GM19467 (cell line): Measurements from ENCODE around the gene SUMF2.
"Not testable (repeated sequence)": the region's sequence is repeated elsewhere in the genome, so short reads cannot be mapped to it uniquely, and the experiment has no call there.

Source experiments
- ATAC-seq: cut with Tn5 transposase; IDR thresholded peaks from one replicate; pipeline ENCODE4 v1.9.1; 2021; ENCODE audit warnings: mild to moderate bottlenecking, moderate library complexity; ENCODE audit not compliant: unreplicated experiment

SUMF2 gene

GRCh38 chr7:56105508-56105907, 41.4 kb downstream of the SUMF2 start:
- ATAC-seq, result no peak

- ATAC-seq, result peak; percentile 100
Measured at GRCh38 chr7:56106108-56107073, 42.3 kb downstream of the SUMF2 start, which contains the start of gene CHCHD2. Gene CHCHD2 (minus strand): TSS chr7:56106476. CDS start chr7:56106413, 63 bp downstream.

GRCh38 chr7:56107954-56108258, 43.8 kb downstream of the SUMF2 start:
- no peak for ATAC-seq

- no peak for ATAC-seq
Measured at GRCh38 chr7:56110611-56111010, 46.5 kb downstream of the SUMF2 start.

GRCh38 chr7:56112244-56112643, 48.2 kb downstream of the SUMF2 start:
- not testable (repeated sequence) for ATAC-seq

- no peak for ATAC-seq
Measured at GRCh38 chr7:56115852-56116538, 51.9 kb downstream of the SUMF2 start, which contains the start of gene NUPR2. Gene NUPR2 (minus strand): TSS chr7:56116417. CDS start chr7:56116314, 103 bp downstream.

- ATAC-seq, result no peak
Measured at GRCh38 chr7:56121440-56121839, 57.4 kb downstream of the SUMF2 start.

GRCh38 chr7:56124981-56125380, 60.9 kb downstream of the SUMF2 start:
- ATAC-seq, result no peak

- no peak for ATAC-seq
Measured at GRCh38 chr7:56125831-56126230, 61.7 kb downstream of the SUMF2 start.

- ATAC-seq, result no peak
Measured at GRCh38 chr7:56127241-56127975, 63.3 kb downstream of the SUMF2 start.
